PC-9 (cell line): Measurements from ENCODE around the gene TSC22D3.
"Not testable (repeated sequence)": the region's sequence is repeated elsewhere in the genome, so short reads cannot be mapped to it uniquely, and the experiment has no call there.

Experiments used
- CTCF ChIP-seq: fragments of 200-600 bp; sonication (generic); conservative IDR thresholded peaks from 2 replicates; pipeline ENCODE4 v1.6.1; 2017; ENCODE audit warnings: mixed run types, antibody characterized with exemption, mild to moderate bottlenecking, moderate library complexity
- EZH2 ChIP-seq: fragments of 200-600 bp; sonication (generic); IDR thresholded peaks from 2 replicates; pipeline ENCODE4 v1.8.0; 2017; ENCODE audit warnings: antibody characterized with exemption, low read depth

- not testable (repeated sequence) for TF ChIP-seq CTCF, EZH2
Measured at GRCh38 chrX:107668710-107669109, 106.9 kb downstream of the TSC22D3 start.
